ENCODE measurements around the gene ZMYND10.

Gene ZMYND10

DNA sequence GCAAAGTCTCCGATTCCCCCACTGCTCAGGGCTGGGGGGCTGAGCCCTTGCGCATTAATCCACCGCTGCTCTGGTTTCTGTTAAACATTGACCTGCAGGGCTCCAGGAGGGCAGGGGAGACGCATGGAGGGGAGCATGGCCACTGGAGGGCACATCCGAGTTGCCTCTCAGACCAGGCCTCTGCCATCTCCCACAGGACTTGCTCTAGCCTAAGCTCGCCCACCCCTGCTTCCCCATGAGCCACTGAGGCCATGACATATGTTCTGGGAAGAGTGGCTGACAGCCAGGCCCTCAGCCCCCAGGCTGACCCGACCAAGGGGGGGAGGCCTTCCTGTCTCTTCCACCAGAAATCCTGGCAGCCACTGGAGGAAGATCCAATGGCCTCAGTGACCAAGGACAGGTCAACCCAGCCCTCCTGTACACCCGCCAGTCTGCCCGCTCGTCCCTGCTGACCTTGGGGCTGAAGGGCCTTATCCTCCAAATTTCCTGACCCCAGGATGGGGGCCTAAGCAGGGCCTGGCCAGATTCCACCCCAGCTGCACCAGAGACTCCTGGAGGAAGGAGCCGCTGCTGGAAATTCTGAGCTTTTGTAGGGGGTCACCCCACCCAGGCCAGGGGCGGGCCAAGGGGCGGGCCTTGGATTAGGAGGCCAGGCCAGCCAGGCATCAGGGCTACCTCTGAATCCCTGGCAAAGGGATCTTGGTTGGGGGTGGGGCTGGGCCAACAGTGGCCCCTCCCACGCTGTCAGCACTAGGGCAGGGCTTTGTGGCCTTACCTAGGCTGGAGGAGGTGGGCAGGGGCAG is 42.3 kb downstream of the ZMYND10 start, which contains the start of gene HYAL1:
TSS of gene HYAL1 (minus strand) at position 562 of the 803 bp plus-strand sequence. CDS start 618 bp downstream, outside the sequence.
- DNase-seq (ENCODE audit: low spot score) = no peak

- no peak for DNase-seq (ENCODE audit: low spot score)
Observed at GRCh38 chr3:50302095-50303012, 43.2 kb downstream of the ZMYND10 start.

DNA sequence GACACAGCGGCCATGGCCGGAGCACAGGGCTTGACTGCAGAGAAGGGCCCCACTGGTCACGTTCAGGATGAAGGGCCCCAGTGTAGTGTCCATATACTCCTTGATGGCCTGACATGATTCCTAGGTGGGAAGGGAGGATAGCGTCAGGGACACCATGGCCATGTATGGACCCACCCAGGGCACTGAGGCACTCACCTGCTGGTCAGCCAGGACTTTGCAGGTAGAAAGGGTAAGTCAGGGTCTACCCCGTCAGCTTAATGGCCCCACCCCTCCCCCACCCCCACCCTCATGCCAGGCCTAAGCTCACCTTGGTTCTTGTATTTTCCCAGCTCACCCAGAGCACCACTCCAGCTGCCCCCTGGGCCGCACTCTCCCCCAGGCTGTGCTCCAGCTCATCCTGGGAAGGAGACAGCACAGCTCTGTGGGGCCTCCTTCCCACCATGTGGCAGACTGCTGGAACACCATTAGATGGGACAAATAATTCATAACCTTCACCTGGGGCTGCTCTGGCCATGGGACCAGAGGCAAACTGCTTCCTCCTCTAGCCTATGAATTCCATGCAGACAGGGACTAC is 44.8 kb downstream of the ZMYND10 start:
- no peak for DNase-seq (ENCODE audit: low spot score)

- no peak for DNase-seq (ENCODE audit: low spot score)
Observed at GRCh38 chr3:50299929-50300680, 45.4 kb downstream of the ZMYND10 start.

GRCh38 chr3:50299638-50299928 is 45.9 kb downstream of the ZMYND10 start:
- no peak for DNase-seq (ENCODE audit: low spot score)

DNA sequence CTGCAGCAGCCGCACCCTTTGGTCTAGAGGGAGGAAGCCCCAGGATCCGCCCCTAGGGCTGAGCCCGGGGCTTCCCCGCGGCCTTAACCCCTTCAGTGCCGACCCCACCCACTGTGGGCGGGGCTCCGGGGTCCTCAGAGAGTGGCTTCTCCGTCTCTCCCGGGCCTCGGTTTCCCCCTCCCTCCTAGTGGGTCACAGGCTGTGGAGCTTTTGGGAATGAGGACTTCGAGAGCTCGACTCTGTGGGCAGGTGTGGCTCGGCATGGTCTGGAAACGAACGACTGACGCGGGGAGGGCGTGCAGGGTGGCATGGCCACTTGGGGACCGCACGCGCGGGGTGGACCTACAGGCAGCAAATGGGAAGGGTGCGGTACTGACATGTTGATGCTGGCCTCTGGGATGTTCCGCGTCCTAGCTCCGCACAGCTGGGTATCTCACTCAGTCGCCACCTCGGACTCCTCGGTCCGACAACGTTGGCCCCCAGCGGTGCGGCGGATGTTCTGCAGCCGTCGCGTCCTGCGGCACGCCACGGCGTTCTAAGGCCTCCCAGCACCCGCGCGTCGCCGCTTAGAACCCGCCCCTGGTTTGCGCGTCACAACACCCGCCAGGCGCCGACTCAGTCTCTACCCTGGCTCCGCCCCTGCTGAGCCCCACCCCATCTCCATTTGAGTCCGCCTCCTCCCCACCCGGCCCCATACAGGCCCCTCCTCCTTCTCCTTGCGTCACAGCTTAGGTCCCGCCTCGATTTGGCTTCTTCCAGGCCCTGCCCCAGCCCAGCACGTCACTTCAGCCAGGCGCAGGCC is 46.5 kb downstream of the ZMYND10 start, which contains the start of the genes HYAL3 and NAA80:
TSS of gene HYAL3 (minus strand) at position 570 of the 802 bp plus-strand sequence. CDS start 3,803 bp downstream, outside the sequence.
TSS of gene NAA80 (minus strand) at position 570 of the 802 bp plus-strand sequence. CDS start 1,942 bp downstream, outside the sequence.
- peak; percentile 100 for DNase-seq (ENCODE audit: low spot score)

DNA sequence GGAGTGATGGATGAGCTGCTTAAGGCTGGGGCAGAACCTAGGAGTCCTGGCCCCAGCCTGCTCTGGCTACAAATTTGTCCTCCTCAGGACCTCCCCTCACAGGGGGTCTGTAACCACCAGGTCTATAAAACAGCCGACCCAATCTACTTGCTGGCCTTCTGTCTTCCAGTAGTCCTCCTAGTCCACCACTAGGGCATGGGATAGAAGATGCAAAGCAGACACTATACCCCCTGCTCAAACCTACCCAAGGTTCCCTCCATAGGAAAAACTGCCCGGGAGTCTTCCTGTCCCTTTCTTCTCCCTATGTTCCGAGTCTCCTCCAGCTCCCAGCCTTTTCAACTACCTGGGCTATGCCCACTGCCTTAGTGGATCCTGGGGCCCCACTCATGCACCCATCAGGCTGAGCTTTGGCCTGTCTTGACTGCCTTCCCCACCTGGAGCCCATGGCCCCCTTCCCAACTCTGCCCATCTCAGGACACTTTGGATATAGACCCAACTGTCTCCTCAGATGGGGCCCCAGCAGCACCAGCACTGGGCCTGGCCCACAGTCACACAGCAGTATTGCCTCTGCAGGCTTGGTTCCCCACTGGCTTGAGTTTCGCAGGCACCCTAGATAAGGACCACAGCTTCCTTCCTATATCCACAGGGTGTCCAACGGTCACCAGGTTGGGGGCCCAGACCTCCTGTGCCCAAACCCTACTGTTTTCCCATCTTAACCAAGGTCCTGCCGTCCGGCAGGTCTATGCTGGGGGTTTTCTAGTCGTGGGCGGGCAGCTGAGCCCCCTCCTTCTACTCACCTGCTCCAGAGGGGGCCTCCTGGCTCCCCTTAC is 47.4 kb downstream of the ZMYND10 start:
- DNase-seq (ENCODE audit: low spot score) = no peak

GRCh38 chr3:50297384-50297775 is 48.2 kb downstream of the ZMYND10 start:
- no peak for DNase-seq (ENCODE audit: low spot score)

GRCh38 chr3:50296721-50297383 is 48.7 kb downstream of the ZMYND10 start:
- DNase-seq (ENCODE audit: low spot score) = no peak

GRCh38 chr3:50295553-50296431 is 49.7 kb downstream of the ZMYND10 start:
- no peak for DNase-seq (ENCODE audit: low spot score)

- DNase-seq (ENCODE audit: low spot score) = no peak
Observed at GRCh38 chr3:50294492-50295403, 50.8 kb downstream of the ZMYND10 start.

- no peak for DNase-seq (ENCODE audit: low spot score)
Observed at GRCh38 chr3:50294089-50294488, 51.4 kb downstream of the ZMYND10 start.

DNA sequence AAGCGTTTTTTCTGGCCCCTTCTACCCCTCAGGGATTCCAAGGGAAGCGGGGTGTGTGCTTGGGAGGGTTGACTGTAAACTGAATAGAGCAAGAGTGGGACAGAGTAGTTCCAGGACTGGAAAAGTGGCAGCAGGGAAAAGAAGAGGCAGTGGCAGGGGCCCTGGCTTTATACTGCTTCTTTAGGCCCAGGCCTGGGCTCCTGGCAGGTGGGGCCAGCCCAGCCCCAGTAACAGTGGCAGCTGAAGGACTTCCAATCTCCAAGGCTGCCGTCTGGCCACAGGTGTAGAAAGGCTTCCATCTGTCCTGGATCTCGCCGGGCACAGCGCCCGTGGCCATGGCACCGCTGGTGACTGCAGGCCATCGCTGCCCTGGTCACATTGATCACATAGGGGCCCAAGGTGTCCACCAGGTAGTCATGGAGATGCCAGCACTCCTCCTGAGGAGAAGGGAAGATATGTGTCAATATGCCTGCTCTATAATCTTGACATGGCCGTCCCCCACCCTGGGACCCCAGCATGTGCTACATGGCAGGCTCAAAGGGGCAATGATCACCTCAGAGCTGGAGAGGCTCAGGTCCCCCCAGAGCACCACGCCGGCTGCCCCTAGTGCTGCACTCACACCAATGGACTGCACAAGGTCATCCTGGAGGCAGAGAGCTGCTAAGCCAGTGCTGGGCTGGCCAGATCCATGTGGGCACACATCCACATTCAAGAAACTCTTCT is 52.3 kb downstream of the ZMYND10 start:
- no peak for DNase-seq (ENCODE audit: low spot score)

GRCh38 chr3:50292159-50293078 is 53.1 kb downstream of the ZMYND10 start, which contains the start of gene IFRD2:
TSS of gene IFRD2 (minus strand) at chr3:50292429. CDS start at chr3:50292274, 155 bp downstream.
- DNase-seq (ENCODE audit: low spot score) = peak; percentile 97
